Measurements from ENCODE around the gene HABP2.

HABP2 gene

DNA sequence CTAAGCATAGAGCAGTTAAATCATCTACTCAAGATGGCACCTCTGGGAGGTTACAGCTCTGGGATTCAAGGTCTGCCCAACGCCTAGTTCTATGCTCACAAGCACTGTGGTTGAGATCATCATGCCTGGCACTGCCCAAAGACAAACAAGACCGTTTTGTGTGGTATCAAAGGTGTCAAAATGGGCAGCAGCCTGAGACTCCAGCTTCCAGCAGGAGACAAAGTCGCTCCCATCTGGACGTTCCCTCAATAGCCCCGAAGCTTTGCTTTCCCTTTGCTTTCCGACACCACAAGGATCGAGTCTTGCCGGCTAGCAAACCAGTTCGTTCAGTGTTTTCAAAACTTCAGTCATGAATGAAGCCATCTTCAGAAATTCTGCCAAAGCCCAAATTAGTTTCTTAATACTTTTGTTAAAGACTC lies 5.1 kb downstream of the HABP2 start:
- peak; percentile 23 for DNase-seq

DNA sequence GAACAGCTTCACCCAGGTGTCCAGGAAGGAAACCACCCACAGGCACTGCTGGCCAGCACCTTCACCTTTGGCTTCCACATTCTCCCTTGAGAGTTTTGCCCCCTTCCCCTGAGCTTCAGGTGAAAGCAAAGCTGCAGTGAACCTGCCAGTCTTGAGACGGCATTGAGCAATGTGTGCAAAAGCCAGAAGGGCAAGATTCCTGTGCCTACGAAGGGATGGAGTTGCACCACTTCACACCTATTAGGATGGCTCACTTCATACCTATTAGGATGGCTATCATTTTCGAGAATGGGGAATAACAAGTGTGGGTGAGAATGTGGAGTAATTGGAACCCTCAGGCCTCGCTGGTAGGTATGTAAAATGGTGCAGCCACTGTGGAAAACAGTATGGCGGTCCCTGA lies 7.2 kb downstream of the HABP2 start:
- no peak for DNase-seq

DNA sequence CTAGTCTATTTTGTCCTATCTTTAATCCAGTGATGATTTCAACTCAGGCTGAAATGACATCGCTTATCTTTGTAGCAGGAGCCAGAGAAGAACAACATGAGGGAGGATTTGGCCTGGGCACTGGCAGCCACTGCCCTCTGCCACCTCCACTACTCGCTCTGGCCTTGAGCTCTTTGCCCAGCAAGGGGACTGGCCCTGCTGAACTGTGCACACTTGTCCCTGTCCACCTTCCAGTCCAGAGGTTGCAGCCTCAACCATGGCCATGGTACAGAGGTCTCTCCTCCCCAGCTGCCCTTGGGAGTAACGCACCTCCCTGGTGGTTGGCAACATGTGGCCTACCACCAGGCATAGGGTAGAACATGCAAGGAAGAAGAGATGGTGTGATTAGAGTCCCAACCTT lies 8.4 kb downstream of the HABP2 start:
- DNase-seq, result no peak

- no peak for DNase-seq
Measured at GRCh38 chr10:113562069-113562468, 9.2 kb downstream of the HABP2 start.

- no peak for DNase-seq
Measured at GRCh38 chr10:113562704-113563103, 9.9 kb downstream of the HABP2 start.

GRCh38 chr10:113563306-113564088 lies 10.6 kb downstream of the HABP2 start:
- DNase-seq, result peak; percentile 70

GRCh38 chr10:113565364-113565763 lies 12.5 kb downstream of the HABP2 start:
- DNase-seq, result no peak

GRCh38 chr10:113566888-113567287 lies 14.0 kb downstream of the HABP2 start:
- DNase-seq, result no peak

DNA sequence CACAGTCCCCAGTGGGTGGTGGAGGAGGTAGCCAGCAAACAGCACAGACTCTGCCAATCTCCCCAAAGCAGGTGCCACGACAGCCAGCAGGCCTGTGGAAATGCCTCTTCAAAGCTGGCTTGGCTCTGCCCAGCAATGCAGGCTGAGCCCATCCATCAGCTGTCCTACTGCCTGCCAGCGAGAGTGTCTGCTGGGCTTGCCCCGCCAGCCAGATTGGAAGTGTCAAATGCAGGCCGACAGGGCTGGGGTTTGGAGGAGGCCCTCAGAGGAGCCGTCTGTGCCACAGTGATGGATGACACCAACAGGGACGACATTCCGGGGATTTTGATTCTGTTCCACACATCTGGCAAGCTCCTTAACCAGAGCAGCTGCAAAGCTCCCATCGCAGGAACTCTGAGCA lies 16.7 kb downstream of the HABP2 start:
- no peak for DNase-seq

GRCh38 chr10:113572520-113573290 lies 19.9 kb downstream of the HABP2 start:
- DNase-seq, result no peak

- DNase-seq, result no peak
Measured at GRCh38 chr10:113573368-113573767, 20.5 kb downstream of the HABP2 start.

DNA sequence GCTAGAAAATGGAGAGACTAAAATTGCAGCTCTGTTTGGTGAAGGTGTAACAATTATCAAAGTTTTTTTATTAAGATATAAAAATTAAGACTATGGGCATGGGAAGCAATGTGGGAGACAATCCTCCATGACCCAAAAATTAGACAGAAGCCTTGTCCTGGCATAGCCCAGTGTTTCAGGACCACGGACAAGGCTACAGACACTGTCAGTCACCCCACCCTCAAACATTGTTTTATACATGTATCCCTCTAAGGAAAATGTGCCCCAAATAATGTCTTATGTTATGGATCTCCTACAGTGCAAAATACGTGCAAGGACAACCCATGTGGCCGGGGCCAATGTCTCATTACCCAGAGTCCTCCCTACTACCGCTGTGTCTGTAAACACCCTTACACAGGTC lies 24.0 kb downstream of the HABP2 start:
- DNase-seq, result no peak

DNA sequence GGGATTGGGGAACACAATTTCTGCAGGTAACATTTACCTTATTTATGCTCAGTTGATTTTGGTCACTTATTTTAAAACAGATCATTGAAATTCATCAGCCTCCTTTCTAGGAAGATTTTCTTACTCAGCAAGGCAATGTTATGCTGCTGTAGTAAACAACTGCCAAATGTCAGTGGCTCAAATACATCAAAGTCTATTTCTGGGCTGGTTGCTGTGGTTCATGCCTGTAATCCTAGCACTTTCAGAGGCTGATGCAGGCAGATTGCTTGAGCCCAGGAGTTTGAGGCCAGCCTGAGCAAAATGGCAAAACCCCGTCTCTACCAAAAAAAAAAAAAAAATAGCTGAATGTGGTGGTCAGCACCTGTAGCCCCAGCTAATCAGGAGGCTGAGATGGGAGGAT lies 25.9 kb downstream of the HABP2 start:
- DNase-seq, result no peak

DNA sequence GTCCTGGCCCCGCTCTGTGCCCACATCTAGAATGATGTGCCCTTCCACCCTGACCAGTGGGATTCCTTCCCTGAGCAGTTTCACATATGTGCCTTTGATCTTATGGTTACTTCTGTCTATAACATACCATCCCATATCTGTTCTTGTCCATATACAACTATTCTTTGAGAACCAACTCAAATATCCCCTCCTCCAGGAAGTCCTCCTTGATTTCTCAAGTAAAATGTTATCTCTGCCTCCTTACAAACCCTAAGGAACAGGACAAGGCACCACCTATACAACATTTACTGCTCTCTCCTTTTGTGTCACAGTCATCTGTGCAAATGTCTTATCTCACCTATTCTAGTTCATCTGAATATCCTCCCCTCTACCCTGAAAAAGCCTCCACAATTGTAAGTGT lies 28.2 kb downstream of the HABP2 start:
- DNase-seq, result no peak

DNA sequence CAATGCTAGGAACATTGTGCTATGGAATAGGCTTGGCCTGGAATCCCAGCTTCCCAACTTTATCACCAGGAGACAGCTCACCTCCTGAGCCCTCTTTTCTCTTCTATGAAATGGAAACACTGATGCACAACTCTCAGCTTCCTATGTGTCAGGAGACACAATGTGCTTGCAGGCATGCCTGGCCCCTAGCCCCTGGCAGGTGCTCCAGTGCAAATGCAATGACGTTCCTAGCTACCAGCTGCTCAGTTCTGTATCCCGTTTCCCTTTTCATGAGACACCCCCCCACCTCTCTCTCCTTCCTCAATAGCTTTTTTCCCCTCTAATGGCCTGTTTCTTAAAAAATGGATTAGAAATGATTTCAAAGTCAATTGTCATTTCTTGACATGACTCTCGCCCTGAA lies 30.7 kb downstream of the HABP2 start:
- no peak for DNase-seq

DNA sequence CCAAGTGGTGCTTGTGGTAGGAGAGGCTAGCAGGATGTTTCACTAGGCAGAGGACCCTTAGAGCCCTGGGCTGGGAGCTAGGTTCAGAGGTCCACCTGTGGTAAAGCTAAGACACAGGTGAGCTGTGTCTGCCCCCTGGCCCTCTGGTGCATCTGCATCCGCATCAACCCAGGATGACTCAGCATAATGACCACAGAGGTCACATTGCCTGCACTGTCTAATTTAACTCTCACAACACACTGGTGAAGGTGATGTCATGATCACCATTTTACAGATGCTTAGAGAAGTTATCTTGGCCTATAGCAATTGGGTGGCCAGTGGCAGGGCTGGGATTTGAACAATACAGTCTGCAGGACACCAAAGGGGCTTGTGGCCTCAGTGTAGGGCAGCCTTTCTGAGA lies 33.1 kb downstream of the HABP2 start:
- no peak for DNase-seq

- no peak for DNase-seq
Measured at GRCh38 chr10:113589201-113589770, 36.4 kb downstream of the HABP2 start.

GRCh38 chr10:113590581-113590980 lies 37.7 kb downstream of the HABP2 start:
- DNase-seq, result no peak

DNA sequence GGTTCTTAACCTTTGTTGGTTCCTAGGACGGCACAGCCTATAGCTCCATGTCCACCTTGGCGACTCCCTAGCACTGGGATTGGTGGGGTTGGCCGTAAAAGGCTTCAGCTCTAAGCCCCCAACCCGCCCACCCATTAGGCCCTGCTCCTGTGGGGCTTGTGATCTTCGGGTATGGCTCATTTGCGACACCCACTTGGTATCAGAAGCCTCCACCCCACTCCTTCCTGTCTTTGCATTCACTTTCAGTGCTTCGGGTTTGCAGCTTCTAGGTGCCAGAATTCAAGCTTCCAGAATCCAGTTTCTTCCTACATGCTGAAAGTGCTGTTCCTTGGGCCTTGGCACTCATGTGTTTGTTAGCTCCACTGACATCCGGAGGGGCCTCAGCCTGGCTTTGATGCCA lies 39.5 kb downstream of the HABP2 start:
- DNase-seq, result no peak

DNA sequence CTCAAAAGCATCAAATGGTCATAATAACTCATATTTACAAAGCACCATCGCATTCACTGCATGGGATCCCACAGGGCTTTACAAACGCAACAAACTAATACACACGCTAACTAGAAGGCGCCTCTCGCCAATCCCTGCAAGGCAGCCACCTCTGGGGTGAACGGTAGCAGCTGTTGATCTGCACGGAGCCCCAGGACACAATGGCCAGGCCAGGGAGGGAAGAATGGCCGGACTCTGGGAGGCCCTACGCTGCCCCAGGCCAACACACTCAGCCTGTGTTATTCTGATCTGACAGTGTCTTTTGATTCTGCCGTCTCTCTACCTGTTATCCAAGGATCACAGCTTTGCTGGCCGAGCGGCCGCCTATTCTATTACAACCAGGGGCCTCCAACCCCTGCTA lies 41.8 kb downstream of the HABP2 start:
- no peak for DNase-seq

GRCh38 chr10:113600569-113600968 lies 47.7 kb downstream of the HABP2 start:
- no peak for DNase-seq

GRCh38 chr10:113603057-113603777 lies 50.4 kb downstream of the HABP2 start:
- DNase-seq, result no peak

- no peak for DNase-seq
Measured at GRCh38 chr10:113604572-113604971, 51.7 kb downstream of the HABP2 start.
